Fibroblast of lung (primary cell): Measurements from ENCODE around the gene KCNT2. TPM values are rescaled to one million over a fixed set of nuclear protein-coding genes. Genes with fewer than 3 reads are reported as not detected.

Experiments used
- DNase-seq, 2 donors: peaks; one replicate each; pipeline versions ENCODE4 v3.0.0 to v3.0.0-alpha.2; 2010; ENCODE audit warnings: low read depth in 2 of 2
- H2AFZ ChIP-seq: 2 replicates; pipeline ENCODE4 v1.5.1; 2012; ENCODE audit warnings: low read length, control low read depth, inconsistent platforms
- H3K27ac ChIP-seq: 2 replicates; pipeline ENCODE4 v1.5.1; 2011; ENCODE audit warnings: low read length, control low read depth; ENCODE audit not compliant: insufficient read depth
- H3K27me3 ChIP-seq: 2 replicates; pipeline ENCODE4 v1.5.1; 2011; ENCODE audit warnings: mild to moderate bottlenecking, low read length; ENCODE audit not compliant: control insufficient read depth, insufficient read depth
- H3K36me3 ChIP-seq: 2 replicates; pipeline ENCODE4 v1.5.1; 2011; ENCODE audit warnings: low read length; ENCODE audit not compliant: control insufficient read depth, insufficient read depth
- H3K4me1 ChIP-seq: 2 replicates; pipeline ENCODE4 v1.5.1; 2011; ENCODE audit warnings: low read length; ENCODE audit not compliant: control insufficient read depth, insufficient read depth; ENCODE audit errors: extremely low read depth
- H3K4me2 ChIP-seq: 2 replicates; pipeline ENCODE4 v1.5.1; 2011; ENCODE audit warnings: low read length, control low read depth; ENCODE audit not compliant: insufficient read depth; ENCODE audit errors: extremely low read depth
- H3K4me3 ChIP-seq, 4 experiments: fragments of 200-600 bp in 1 of 4; sonication (generic) in 1 of 4; replicated peaks in 1 of 4; 2 replicates each; pipeline ENCODE4 v1.5.1; 2011 to 2016; ENCODE audit warnings: low read length in 4 of 4, low read depth in 3 of 4, mild to moderate bottlenecking in 3 of 4, control low read depth in 2 of 4, inconsistent platforms in 1 of 4, mixed read lengths in 1 of 4; ENCODE audit not compliant: insufficient read depth in 1 of 4; ENCODE audit errors: control extremely low read depth in 1 of 4
- H3K79me2 ChIP-seq: 2 replicates; pipeline ENCODE4 v1.5.1; 2012; ENCODE audit warnings: mild to moderate bottlenecking, low read length, inconsistent platforms; ENCODE audit not compliant: control insufficient read depth, insufficient read depth
- H3K9ac ChIP-seq: 2 replicates; pipeline ENCODE4 v1.5.1; 2011; ENCODE audit warnings: mild to moderate bottlenecking, low read length, control low read depth; ENCODE audit not compliant: insufficient read depth
- H3K9me3 ChIP-seq: 2 replicates; pipeline ENCODE4 v1.5.1; 2012; ENCODE audit warnings: low read depth, low read length; ENCODE audit not compliant: control insufficient read depth, insufficient read depth
- H4K20me1 ChIP-seq: 2 replicates; pipeline ENCODE4 v1.5.1; 2011; ENCODE audit warnings: low read length; ENCODE audit not compliant: control insufficient read depth, insufficient read depth; ENCODE audit errors: extremely low read depth
- CTCF ChIP-seq, 2 donors: IDR thresholded peaks in 1 of 2; conservative IDR thresholded peaks in 1 of 2; 1 replicate in 1 of 2; 2 replicates in 1 of 2; pipeline ENCODE4 v1.5.1; 2011 to 2012; ENCODE audit warnings: low read length in 2 of 2, control low read depth in 1 of 2, inconsistent platforms in 1 of 2, low read depth in 1 of 2, mild to moderate bottlenecking in 1 of 2
- EZH2 ChIP-seq: IDR thresholded peaks from 2 replicates; pipeline ENCODE4 v1.5.1; 2012; ENCODE audit warnings: low read length, control low read depth, mild to moderate bottlenecking; ENCODE audit errors: missing control alignments
- polyA plus RNA-seq, 2 donors: library from polyadenylated mRNA; depleted of rRNA in 1 of 2; stranded (reverse) in 1 of 2; unstranded in 1 of 2; fragments of >200 nt; gene quantifications; 2 replicates each; pipeline ENCODE4 v1.2.1, GENCODE V29; 2011 to 2012; ENCODE audit warnings: missing spikeins in 1 of 2
- total RNA-seq: library from RNA; depleted of rRNA; stranded (reverse); fragments of >200 nt; gene quantifications from 2 replicates; pipeline ENCODE4 v1.2.1, GENCODE V29; 2014

Gene KCNT2
- total and polyA plus RNA-seq, 2 donors (not counting 1 experiment from before 2014, with no cell fraction given), result 0.96 to 8.1 TPM

GRCh38 chr1:196466654-196467053, 141.6 kb downstream of the KCNT2 start:
- Histone ChIP-seq H3K9me3 (no peaks in the 10 kb centered on the region), H3K79me2 (no peaks in the 10 kb centered on the region), H3K4me1 (peaks cover 15% of the 10 kb centered on the region), H3K27ac (peak overlapping the region; percentile 73), H3K4me2 (peak overlapping the region; percentile 61), H2AFZ (no peak overlapping the region), H3K9ac (no peak overlapping the region), H3K27me3 (no peaks in the 10 kb centered on the region), H3K36me3 (no peaks in the 10 kb centered on the region), H3K4me3 (no peak overlapping the region), H4K20me1 (no peaks in the 10 kb centered on the region)
- DNase-seq, result peak; percentile 67 to 94
- TF ChIP-seq EZH2, result no peak
- TF ChIP-seq CTCF (conservative IDR thresholded peaks at IDR 0.05 in 1 of 2, IDR thresholded peaks at IDR 0.05 in 1 of 2; ENCODE audit: low read depth in 1 of 2, low read length in 2 of 2), result no peak

GRCh38 chr1:196466166-196466565, 142.1 kb downstream of the KCNT2 start:
- Histone ChIP-seq H2AFZ (no peak overlapping the region), H3K9ac (no peak overlapping the region), H3K79me2 (no peaks in the 10 kb centered on the region), H3K4me1 (peaks cover 15% of the 10 kb centered on the region), H3K4me3 (no peak overlapping the region), H4K20me1 (no peaks in the 10 kb centered on the region), H3K36me3 (no peaks in the 10 kb centered on the region), H3K27me3 (no peaks in the 10 kb centered on the region), H3K27ac (peak overlapping the region; percentile 12), H3K4me2 (no peak overlapping the region), H3K9me3 (no peaks in the 10 kb centered on the region)
- DNase-seq, result peak; percentile 44 to 60
- no peak for TF ChIP-seq EZH2
- no peak for TF ChIP-seq CTCF (conservative IDR thresholded peaks at IDR 0.05 in 1 of 2, IDR thresholded peaks at IDR 0.05 in 1 of 2; ENCODE audit: low read depth in 1 of 2, low read length in 2 of 2)

- no peaks in the 10 kb centered on the region for H3K79me2 ChIP-seq
- H4K20me1 ChIP-seq, result no peaks in the 10 kb centered on the region
- no peaks in the 10 kb centered on the region for H3K27me3 ChIP-seq
- TF ChIP-seq CTCF (conservative IDR thresholded peaks at IDR 0.05 in 1 of 2, IDR thresholded peaks at IDR 0.05 in 1 of 2; ENCODE audit: low read depth in 1 of 2, low read length in 2 of 2), result no peak
- TF ChIP-seq EZH2, result no peak
- H3K9ac ChIP-seq, result no peak overlapping the region
- no peak overlapping the region for H2AFZ ChIP-seq
- no peaks in the 10 kb centered on the region for H3K9me3 ChIP-seq
- H3K4me1 ChIP-seq, result peaks cover 15% of the 10 kb centered on the region
- H3K4me2 ChIP-seq, result peak overlapping the region; percentile 15
- DNase-seq, result peak; percentile 67
- no peak overlapping the region for H3K27ac ChIP-seq
- no peaks in the 10 kb centered on the region for H3K36me3 ChIP-seq
- no peak overlapping the region for H3K4me3 ChIP-seq
Measured at GRCh38 chr1:196464480-196464941, 143.7 kb downstream of the KCNT2 start.
